OCI-LY1 (cell line): ENCODE data around the gene ACTG1.

Source experiments
- H2AFZ ChIP-seq: fragments of 200-600 bp; sonication (generic), shearing (Covaris generic); 2 replicates; pipeline ENCODE4 v1.6.0; 2014; ENCODE audit warnings: antibody characterized with exemption, mild to moderate bottlenecking, low read length
- H3F3A ChIP-seq: fragments of 200-600 bp; sonication (generic), shearing (Covaris generic); 2 replicates; pipeline ENCODE4 v1.6.0; 2014; ENCODE audit warnings: mild to moderate bottlenecking, antibody characterized with exemption, low read length, moderate library complexity; ENCODE audit not compliant: insufficient read depth
- H3K27ac ChIP-seq: fragments of 200-600 bp; sonication (generic); 2 replicates; pipeline ENCODE4 v1.5.1; 2014; ENCODE audit warnings: low read length, mixed run types, mild to moderate bottlenecking, low read depth; ENCODE audit not compliant: poor library complexity, severe bottlenecking
- H3K27me3 ChIP-seq: fragments of 200-600 bp; sonication (generic); 2 replicates; pipeline ENCODE4 v1.6.0; 2014; ENCODE audit warnings: antibody characterized with exemption, mild to moderate bottlenecking, low read length, moderate library complexity; ENCODE audit not compliant: insufficient read depth
- H3K36me3 ChIP-seq: fragments of 200-600 bp; sonication (generic); 2 replicates; pipeline ENCODE4 v1.6.1; 2014; ENCODE audit warnings: mild to moderate bottlenecking, antibody characterized with exemption, low read length, moderate library complexity, mixed read lengths; ENCODE audit not compliant: insufficient read depth
- H3K4me1 ChIP-seq: fragments of 200-600 bp; sonication (generic); 2 replicates; pipeline ENCODE4 v1.5.1; 2014; ENCODE audit warnings: mild to moderate bottlenecking, low read length, moderate library complexity; ENCODE audit not compliant: insufficient read depth, severe bottlenecking
- H3K4me2 ChIP-seq: fragments of 200-600 bp; sonication (generic), shearing (Covaris generic); 2 replicates; pipeline ENCODE4 v1.6.1; 2014; ENCODE audit warnings: low read length
- H3K4me3 ChIP-seq: fragments of 200-600 bp; sonication (generic); 2 replicates; pipeline ENCODE4 v1.5.1; 2014; ENCODE audit warnings: low read length, low read depth, mild to moderate bottlenecking, mixed read lengths; ENCODE audit not compliant: poor library complexity, severe bottlenecking
- H3K79me2 ChIP-seq: fragments of 200-600 bp; shearing (Covaris generic); 2 replicates; pipeline ENCODE4 v1.6.1; 2016; ENCODE audit warnings: mixed run types, low read length, mixed read lengths; ENCODE audit not compliant: insufficient read depth
- H3K9ac ChIP-seq: fragments of 200-600 bp; sonication (generic), shearing (Covaris generic); 2 replicates; pipeline ENCODE4 v1.6.1; 2014; ENCODE audit warnings: mild to moderate bottlenecking, low read length, mixed read lengths
- H3K9me2 ChIP-seq: fragments of 200-600 bp; sonication (generic), shearing (Covaris generic); 2 replicates; pipeline ENCODE4 v1.6.1; 2014; ENCODE audit warnings: low read depth, mild to moderate bottlenecking, low read length, mixed read lengths
- H3K9me3 ChIP-seq: fragments of 200-600 bp; shearing (Covaris generic); 2 replicates; pipeline ENCODE4 v1.6.1; 2014; ENCODE audit warnings: low read length, mixed read lengths
- H4K20me1 ChIP-seq: fragments of 200-600 bp; sonication (generic), shearing (Covaris generic); 2 replicates; pipeline ENCODE4 v1.6.0; 2016; ENCODE audit warnings: mild to moderate bottlenecking, low read length; ENCODE audit not compliant: insufficient read depth
- EZH2 ChIP-seq: fragments of 200-600 bp; sonication (generic), shearing (Covaris generic); IDR thresholded peaks from 2 replicates; pipeline ENCODE4 v1.8.0; 2017; ENCODE audit warnings: borderline replicate concordance, mixed run types, mild to moderate bottlenecking, antibody characterized with exemption, low read length, moderate library complexity, mixed read lengths
- TF ChIP-seq, protein P1 (sequence below): fragments of 200-600 bp; sonication (generic), shearing (Covaris generic); IDR thresholded peaks from 2 replicates; pipeline ENCODE4 v1.5.1; 2017; ENCODE audit warnings: mild to moderate bottlenecking, antibody characterized with exemption, low read length, moderate library complexity, mixed read lengths

ACTG1 gene

DNA sequence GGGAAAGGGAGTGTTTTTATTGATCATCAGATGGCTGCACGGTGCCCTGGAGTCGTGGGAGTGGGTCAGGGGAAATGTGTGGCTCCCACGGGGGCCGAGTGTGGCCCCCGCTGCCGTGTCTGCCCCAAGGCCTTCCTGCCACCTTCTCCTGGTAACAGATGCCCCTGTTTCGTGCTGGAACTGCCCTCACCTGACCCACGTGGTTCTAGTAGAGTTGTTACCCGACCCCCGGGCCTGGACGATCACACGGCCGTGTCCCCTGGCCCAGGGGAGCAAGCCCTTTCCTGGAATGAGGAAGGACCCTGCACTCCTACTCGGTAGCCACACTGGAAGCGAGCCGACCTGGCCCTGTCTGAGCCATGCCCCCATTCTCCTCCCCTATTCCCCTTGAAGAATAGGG, 37.6 kb downstream of the ACTG1 start:
- Histone ChIP-seq H3K9me2 (no peaks in the 10 kb centered on the region), H3K27ac (no peak overlapping the region), H3K4me2 (no peak overlapping the region), H4K20me1 (no peaks in the 10 kb centered on the region), H3K79me2 (no peaks in the 10 kb centered on the region), H3K36me3 (no peaks in the 10 kb centered on the region), H3K9me3 (no peaks in the 10 kb centered on the region), H3K4me1 (no peaks in the 10 kb centered on the region), H3F3A (no peaks in the 10 kb centered on the region), H3K27me3 (peaks cover 5% of the 10 kb centered on the region; the same call in 1 of the 2 replicates), H2AFZ (no peak overlapping the region), H3K9ac (no peak overlapping the region), H3K4me3 (no peak overlapping the region)
- TF ChIP-seq, protein P1, sequence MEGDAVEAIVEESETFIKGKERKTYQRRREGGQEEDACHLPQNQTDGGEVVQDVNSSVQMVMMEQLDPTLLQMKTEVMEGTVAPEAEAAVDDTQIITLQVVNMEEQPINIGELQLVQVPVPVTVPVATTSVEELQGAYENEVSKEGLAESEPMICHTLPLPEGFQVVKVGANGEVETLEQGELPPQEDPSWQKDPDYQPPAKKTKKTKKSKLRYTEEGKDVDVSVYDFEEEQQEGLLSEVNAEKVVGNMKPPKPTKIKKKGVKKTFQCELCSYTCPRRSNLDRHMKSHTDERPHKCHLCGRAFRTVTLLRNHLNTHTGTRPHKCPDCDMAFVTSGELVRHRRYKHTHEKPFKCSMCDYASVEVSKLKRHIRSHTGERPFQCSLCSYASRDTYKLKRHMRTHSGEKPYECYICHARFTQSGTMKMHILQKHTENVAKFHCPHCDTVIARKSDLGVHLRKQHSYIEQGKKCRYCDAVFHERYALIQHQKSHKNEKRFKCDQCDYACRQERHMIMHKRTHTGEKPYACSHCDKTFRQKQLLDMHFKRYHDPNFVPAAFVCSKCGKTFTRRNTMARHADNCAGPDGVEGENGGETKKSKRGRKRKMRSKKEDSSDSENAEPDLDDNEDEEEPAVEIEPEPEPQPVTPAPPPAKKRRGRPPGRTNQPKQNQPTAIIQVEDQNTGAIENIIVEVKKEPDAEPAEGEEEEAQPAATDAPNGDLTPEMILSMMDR, result no peak
- TF ChIP-seq EZH2, result no peak

- Histone ChIP-seq H3K4me3 (no peak overlapping the region), H4K20me1 (no peaks in the 10 kb centered on the region), H3F3A (no peaks in the 10 kb centered on the region), H3K9ac (no peak overlapping the region), H3K79me2 (no peaks in the 10 kb centered on the region), H3K27me3 (peaks cover 5% of the 10 kb centered on the region; the same call in 1 of the 2 replicates), H3K36me3 (no peaks in the 10 kb centered on the region), H2AFZ (no peak overlapping the region), H3K27ac (no peak overlapping the region), H3K4me1 (no peaks in the 10 kb centered on the region), H3K4me2 (no peak overlapping the region), H3K9me2 (no peaks in the 10 kb centered on the region), H3K9me3 (no peaks in the 10 kb centered on the region)
- no peak for TF ChIP-seq EZH2
- TF ChIP-seq, protein P1, result no peak
Measured at GRCh38 chr17:81473019-81473418, 39.6 kb downstream of the ACTG1 start.

DNA sequence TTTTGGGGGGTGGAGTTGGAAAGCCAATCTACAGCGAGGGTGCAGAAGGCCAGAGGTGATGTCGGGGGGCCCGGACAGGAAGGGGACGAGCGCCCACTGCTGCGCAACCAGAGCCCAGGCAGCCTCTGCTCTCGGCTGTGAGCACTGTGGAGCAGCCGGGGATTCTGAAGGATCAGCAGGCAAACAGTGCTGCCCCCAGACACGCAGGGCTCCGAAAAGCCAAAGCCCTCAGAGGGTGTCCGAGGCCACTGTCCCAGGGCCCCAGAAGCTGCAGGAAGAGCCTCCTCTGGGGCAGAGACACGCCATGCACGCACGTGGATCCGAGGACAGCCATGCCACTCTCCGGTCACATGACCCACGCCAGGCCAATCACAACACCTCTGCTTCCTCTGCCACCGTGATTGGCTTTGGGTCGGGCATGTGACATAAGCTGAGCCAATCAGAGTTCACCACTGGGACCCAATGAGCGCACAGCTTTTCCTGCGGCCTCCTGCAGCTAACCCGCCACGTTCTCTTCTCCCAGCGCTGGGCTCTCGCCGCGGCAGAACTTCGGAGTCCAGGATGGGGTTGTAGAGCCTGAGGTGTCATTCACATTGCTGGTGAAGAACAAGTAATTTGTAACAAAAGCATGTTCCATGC, 40.7 kb downstream of the ACTG1 start:
- no peaks in the 10 kb centered on the region for H4K20me1 ChIP-seq
- no peak overlapping the region for H3K9ac ChIP-seq
- H3K4me3 ChIP-seq, result no peak overlapping the region
- H3K4me2 ChIP-seq, result no peak overlapping the region
- TF ChIP-seq EZH2, result no peak
- TF ChIP-seq, protein P1, result no peak
- H3K79me2 ChIP-seq, result no peaks in the 10 kb centered on the region
- no peaks in the 10 kb centered on the region for H3K4me1 ChIP-seq
- H3K9me2 ChIP-seq, result no peaks in the 10 kb centered on the region
- H3F3A ChIP-seq, result no peaks in the 10 kb centered on the region
- no peak overlapping the region for H3K27ac ChIP-seq
- peaks cover 6% of the 10 kb centered on the region; the same call in 1 of the 2 replicates for H3K27me3 ChIP-seq
- no peak overlapping the region for H2AFZ ChIP-seq
- no peaks in the 10 kb centered on the region for H3K36me3 ChIP-seq
- H3K9me3 ChIP-seq, result no peaks in the 10 kb centered on the region
